Measurements from ENCODE around the gene TSPAN17.

The TSPAN17 gene

DNA sequence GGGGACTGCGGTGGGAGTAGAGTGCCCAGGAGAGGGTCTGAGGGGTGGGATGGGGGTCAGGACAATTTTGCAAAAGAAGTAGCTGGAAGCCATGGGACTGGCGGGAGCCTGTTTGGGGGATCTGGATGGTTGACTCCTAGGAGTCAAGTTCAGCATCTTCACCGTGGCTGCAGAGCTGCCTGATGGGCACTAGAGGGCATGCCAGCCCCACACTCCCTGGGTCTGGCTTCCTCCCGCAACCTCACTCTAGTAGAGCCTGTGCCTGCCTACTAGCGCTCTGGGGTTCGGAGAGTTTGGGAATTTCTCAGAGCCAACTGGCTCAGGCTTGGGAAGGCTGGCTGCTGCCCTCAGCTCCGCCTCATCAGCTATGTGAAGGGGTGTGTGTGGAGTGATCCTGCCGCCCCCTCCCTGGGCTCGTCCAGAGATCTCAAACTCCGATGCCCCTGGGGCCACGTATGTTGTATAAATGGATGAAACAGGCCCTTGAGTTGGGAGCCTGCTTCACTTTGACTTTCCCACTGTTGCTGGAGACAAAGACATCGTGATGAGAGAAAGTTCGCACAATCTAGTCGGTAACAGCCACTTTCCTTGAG is 10.8 kb downstream of the TSPAN17 start:
- TF ChIP-seq, protein P1, sequence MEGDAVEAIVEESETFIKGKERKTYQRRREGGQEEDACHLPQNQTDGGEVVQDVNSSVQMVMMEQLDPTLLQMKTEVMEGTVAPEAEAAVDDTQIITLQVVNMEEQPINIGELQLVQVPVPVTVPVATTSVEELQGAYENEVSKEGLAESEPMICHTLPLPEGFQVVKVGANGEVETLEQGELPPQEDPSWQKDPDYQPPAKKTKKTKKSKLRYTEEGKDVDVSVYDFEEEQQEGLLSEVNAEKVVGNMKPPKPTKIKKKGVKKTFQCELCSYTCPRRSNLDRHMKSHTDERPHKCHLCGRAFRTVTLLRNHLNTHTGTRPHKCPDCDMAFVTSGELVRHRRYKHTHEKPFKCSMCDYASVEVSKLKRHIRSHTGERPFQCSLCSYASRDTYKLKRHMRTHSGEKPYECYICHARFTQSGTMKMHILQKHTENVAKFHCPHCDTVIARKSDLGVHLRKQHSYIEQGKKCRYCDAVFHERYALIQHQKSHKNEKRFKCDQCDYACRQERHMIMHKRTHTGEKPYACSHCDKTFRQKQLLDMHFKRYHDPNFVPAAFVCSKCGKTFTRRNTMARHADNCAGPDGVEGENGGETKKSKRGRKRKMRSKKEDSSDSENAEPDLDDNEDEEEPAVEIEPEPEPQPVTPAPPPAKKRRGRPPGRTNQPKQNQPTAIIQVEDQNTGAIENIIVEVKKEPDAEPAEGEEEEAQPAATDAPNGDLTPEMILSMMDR (IDR thresholded peaks at IDR 0.05; ENCODE audit: low read depth, low read length): peak; percentile 94
- H3K4me3 ChIP-seq (ENCODE audit: low read depth, low read length): no peak overlapping the region
- DNase-seq (ENCODE audit: low read depth, low spot score): peak; percentile 62
- in situ Hi-C loops (cut with HindIII; ENCODE audit: low sequenced_read_pairs): no loop called here

GRCh38 chr5:176658817-176659511 is 11.7 kb downstream of the TSPAN17 start:
- TF ChIP-seq, protein P1 (IDR thresholded peaks at IDR 0.05; ENCODE audit: low read depth, low read length): no peak
- H3K4me3 ChIP-seq (ENCODE audit: low read depth, low read length): no peak overlapping the region
- DNase-seq (ENCODE audit: low read depth, low spot score): peak; percentile 44
- in situ Hi-C loops (cut with HindIII; ENCODE audit: low sequenced_read_pairs): no loop called here

DNA sequence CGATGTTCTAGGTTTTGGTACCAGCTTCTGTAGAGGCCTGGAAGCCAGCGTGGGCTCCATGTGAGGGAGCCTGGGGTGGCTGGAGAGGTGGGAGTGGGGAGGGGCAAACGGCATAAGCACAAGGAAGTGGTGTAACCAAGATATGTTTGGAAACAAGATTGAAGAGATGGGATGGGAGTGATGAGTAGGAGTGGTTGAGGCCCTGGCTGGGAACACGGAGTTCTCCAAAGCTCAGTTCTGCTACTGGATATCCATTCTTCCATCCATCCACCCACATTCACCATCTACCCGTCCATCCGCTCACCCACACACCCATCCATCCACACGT is 12.2 kb downstream of the TSPAN17 start:
- H3K4me3 ChIP-seq (ENCODE audit: low read depth, low read length): no peak overlapping the region
- no peak for DNase-seq (ENCODE audit: low read depth, low spot score)
- TF ChIP-seq, protein P1 (IDR thresholded peaks at IDR 0.05; ENCODE audit: low read depth, low read length): no peak
- in situ Hi-C loops (cut with HindIII; ENCODE audit: low sequenced_read_pairs): no loop called here

- DNase-seq (ENCODE audit: low read depth, low spot score): no peak
- in situ Hi-C loops (cut with HindIII; ENCODE audit: low sequenced_read_pairs): no loop called here
- H3K4me3 ChIP-seq (ENCODE audit: low read depth, low read length): no peak overlapping the region
- TF ChIP-seq, protein P1 (IDR thresholded peaks at IDR 0.05; ENCODE audit: low read depth, low read length): no peak
Measured at GRCh38 chr5:176659860-176660461, 12.7 kb downstream of the TSPAN17 start.

GRCh38 chr5:176660530-176660859 is 13.2 kb downstream of the TSPAN17 start:
- no peak for DNase-seq (ENCODE audit: low read depth, low spot score)
- in situ Hi-C loops (cut with HindIII; ENCODE audit: low sequenced_read_pairs): no loop called here
- H3K4me3 ChIP-seq (ENCODE audit: low read depth, low read length): no peak overlapping the region
- TF ChIP-seq, protein P1 (IDR thresholded peaks at IDR 0.05; ENCODE audit: low read depth, low read length): no peak

DNA sequence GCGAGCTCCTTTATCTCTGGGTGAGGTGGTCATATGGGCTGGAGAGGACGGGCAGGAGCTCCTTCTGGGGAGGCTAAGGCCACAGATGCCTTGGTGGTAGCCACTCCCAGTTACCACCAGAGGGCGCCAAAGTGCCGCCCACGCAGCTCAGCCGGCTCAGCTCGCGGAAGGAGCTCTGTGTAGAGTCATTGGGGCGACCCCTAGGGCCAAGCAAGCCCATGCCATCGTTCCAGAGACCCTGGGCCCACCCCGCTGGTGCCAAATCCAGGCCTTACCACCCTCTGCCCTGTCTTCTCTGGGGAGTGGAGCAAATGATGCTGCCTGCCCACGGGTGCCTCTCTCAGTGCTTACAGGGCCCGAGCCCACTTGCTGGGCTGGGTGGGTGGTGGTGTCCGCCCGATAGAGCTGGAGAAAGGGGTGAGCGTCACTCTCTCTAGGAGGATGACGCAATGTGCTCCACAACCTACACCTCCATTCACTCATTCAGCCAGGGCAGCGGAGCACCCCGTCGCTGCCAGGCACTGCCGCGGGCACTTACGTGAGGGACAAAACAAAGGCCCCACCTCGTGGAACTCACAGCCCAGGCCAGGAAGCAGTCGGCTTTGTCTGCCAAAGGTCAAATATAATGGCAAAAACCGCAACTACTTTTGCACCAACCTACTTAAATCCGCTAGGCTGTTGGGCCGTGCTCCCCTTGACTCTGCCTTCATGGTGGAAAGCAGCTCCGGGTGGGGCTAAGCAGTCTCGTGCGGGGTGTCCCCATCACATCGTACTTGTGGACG is 13.8 kb downstream of the TSPAN17 start:
- H3K4me3 ChIP-seq (ENCODE audit: low read depth, low read length): no peak overlapping the region
- in situ Hi-C loops (cut with HindIII; ENCODE audit: low sequenced_read_pairs): no loop called here
- peak; percentile 68 for DNase-seq (ENCODE audit: low read depth, low spot score)
- TF ChIP-seq, protein P1 (IDR thresholded peaks at IDR 0.05; ENCODE audit: low read depth, low read length): peak; percentile 97

Data from astrocyte of the spinal cord (primary cell).